Uterus (tissue), 2 donors: ENCODE data around the gene PRKCE.

ENCODE experiments used
- POLR2A ChIP-seq, 2 donors: fragments of 450-650 bp; IDR thresholded peaks; one replicate each; pipeline ENCODE4 v1.6.1; 2016; ENCODE audit warnings: antibody characterized with exemption in 2 of 2, mild to moderate bottlenecking in 1 of 2, moderate library complexity in 1 of 2
- TF ChIP-seq, protein P1 (sequence below), 4 experiments: fragments of 200-600 bp in 2 of 4; fragments of 450-650 bp in 2 of 4; sonication (generic) in 2 of 4; IDR thresholded peaks; one replicate each; pipeline ENCODE4 v1.5.1; 2016 to 2019; ENCODE audit warnings: antibody characterized with exemption in 4 of 4, mild to moderate bottlenecking in 2 of 4, moderate library complexity in 1 of 4

DNA sequence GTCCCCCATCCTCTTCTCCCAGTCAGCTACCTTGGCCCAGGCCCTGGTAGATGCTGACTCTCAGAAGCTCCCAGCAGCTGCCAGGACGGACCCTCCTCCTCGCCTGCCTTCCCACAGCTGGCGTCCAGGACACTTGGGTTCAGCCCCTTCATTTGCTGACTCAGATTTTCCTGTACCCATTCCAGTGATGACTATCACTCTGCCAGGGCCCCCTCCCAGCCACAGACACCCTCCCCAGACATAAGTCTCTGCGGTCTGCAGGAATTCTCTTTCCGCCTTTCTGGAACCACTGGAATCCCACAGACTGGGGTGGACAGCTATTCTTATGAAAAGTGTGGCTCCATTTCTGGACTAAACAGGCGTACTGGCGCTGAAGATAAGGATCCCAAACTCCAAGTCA lies 385.5 kb downstream of the PRKCE start:
- TF ChIP-seq, protein P1, sequence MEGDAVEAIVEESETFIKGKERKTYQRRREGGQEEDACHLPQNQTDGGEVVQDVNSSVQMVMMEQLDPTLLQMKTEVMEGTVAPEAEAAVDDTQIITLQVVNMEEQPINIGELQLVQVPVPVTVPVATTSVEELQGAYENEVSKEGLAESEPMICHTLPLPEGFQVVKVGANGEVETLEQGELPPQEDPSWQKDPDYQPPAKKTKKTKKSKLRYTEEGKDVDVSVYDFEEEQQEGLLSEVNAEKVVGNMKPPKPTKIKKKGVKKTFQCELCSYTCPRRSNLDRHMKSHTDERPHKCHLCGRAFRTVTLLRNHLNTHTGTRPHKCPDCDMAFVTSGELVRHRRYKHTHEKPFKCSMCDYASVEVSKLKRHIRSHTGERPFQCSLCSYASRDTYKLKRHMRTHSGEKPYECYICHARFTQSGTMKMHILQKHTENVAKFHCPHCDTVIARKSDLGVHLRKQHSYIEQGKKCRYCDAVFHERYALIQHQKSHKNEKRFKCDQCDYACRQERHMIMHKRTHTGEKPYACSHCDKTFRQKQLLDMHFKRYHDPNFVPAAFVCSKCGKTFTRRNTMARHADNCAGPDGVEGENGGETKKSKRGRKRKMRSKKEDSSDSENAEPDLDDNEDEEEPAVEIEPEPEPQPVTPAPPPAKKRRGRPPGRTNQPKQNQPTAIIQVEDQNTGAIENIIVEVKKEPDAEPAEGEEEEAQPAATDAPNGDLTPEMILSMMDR (IDR thresholded peaks at IDR 0.05) = no peak
- no peak for TF ChIP-seq POLR2A (IDR thresholded peaks at IDR 0.05)
